Stimulated activated CD8-positive, alpha-beta memory T cell treated with anti-CD3 and anti-CD28 coated beads, Interleukin-12 subunit alpha, Interleukin-12 subunit beta, amount 100 ng/mL, for 24 hours (primary cell): ENCODE data around the gene ANP32E.
"Not testable (repeated sequence)": the region's sequence is repeated elsewhere in the genome, so short reads cannot be mapped to it uniquely, and the experiment has no call there.

ENCODE experiments used
- DNase-seq: peaks from one replicate; pipeline ENCODE4 v3.0.0-alpha.2; 2020; ENCODE audit errors: extremely low read depth

ANP32E gene

GRCh38 chr1:150256554-150257341 lies 20.8 kb upstream of the ANP32E start:
- DNase-seq, result no peak

- DNase-seq, result no peak
Measured at GRCh38 chr1:150256198-150256553, 20.3 kb upstream of the ANP32E start.

DNA sequence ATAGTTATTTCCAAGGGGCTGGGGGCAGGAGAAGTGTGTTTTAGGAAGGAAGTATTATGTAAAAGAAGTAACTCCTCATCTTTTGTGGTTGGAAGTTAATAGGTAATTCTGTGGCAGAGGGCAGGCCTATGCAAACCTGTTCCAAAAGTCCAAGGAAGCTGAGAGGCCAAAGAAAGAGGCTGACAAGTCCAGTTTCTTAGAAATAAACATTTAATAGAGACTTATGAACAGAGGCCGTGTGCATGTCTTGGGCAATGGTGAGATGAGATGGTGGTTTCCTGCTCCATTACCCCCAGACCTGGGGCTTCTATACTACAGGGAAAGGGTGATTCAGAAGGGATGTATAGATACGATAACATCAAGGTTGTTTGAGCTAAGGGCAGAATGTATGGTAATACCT lies 14.0 kb upstream of the ANP32E start:
- DNase-seq, result no peak

GRCh38 chr1:150243003-150243402 lies 7.1 kb upstream of the ANP32E start:
- DNase-seq, result no peak

GRCh38 chr1:150237746-150238145 lies 1.8 kb upstream of the ANP32E start:
- no peak for DNase-seq

GRCh38 chr1:150237176-150237575 lies 1.3 kb upstream of the ANP32E start:
- not testable (repeated sequence) for DNase-seq

DNA sequence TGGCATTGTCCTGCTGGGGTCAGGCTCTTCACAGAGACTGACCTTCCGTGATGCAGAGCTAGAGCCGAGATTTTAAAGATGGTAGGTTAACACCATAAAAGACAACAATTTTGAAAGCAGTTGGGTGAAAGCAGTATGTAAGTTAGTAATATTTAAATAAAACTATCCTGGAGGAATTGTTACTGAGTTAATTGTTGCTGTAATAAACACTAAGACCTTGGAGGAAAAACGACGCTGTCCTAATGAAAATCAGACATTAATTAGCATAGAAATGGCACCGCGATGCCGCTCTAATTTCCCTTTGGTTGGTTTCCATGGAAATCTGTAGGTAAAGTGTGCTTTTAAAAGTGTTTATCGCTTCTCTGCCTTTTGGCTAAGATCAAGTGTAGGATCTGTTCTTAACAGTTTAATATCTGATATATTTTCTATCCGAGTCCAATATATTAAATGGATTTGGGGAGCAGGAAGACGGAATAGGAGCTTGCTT lies 745 bp upstream of the ANP32E start:
- DNase-seq, result no peak

- no peak for DNase-seq
Measured at GRCh38 chr1:150235294-150235851, 539 bp downstream of the ANP32E start.

DNA sequence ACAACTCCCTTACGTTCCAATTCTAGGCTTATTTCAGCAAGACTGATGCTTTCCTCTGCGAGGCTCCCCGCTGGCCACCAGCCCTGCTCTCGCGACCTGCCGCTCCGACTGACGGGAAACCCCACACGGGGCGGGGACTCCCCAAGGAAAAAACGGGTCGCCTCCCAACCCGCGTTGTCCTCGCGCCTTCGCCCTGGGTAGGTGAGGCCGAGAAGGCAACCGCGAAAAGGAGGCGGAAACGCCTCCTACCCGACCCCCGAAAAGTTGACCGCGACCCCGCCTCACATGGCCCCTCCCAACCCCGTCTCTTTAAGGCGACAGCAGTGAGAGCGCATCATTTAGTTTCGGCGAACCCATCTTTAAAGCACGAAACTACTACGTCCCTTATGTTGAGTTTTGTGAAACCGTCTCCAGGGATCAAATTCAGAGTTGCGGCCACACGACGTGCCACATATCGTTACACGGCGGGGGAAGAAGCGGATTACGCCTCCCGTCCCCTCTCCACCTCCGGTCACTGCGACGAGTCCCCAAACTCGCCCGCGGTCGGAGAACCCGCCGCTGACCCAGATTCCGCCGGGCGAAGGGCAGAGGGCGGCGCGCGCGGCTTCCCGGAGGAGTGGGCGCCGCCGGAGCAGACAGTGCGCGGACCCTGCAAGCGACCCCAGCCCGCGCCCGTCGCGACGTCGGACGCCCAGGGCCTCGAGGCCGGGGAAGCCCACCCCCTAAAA lies 1.2 kb downstream of the ANP32E start:
- DNase-seq, result peak; percentile 78

- no peak for DNase-seq
Measured at GRCh38 chr1:150234309-150234565, 1.7 kb downstream of the ANP32E start.

DNA sequence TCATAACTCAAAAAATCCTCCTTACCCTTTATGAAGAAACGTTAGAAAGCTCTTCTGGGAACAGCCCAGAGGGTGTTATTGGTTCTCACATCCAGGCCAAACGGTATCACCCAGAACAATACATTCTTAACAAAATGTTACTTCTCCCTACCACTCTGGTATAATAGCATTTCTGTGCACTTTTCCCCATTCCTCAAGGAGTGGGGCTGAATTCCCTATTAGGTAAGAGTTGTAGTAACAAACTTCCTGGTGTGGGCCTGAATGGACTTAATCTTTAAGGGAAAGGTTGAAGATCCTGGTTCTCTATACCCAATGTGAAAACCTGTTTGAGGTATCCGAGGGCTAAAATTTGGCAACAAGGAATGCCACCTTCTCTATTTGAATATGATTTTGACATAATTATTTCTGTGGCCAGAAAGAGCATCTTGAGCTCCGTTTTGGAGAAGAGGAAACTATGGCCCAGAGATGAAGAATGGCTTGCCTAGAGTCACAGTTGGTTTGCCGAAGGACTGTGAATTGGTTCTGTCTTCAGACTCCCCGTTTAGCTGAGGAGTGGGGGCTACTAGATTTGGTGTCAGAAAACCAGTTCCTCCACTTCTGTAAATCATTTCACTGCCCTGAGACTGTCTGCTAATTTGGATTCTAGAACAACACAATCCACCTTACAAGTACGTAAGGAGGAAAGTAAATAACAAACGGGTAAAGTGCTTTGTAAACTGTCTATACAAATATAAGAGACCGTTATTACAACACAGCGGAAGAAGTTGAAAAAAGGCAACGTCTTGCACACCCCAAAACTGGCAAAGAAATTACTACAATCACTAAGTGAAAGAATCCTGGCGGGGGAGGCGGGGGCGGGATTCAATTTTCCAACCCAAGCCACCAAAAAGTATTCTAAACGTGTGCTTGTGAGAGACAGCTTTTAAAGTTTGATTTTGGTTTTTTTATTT lies 2.3 kb downstream of the ANP32E start:
- no peak for DNase-seq

DNA sequence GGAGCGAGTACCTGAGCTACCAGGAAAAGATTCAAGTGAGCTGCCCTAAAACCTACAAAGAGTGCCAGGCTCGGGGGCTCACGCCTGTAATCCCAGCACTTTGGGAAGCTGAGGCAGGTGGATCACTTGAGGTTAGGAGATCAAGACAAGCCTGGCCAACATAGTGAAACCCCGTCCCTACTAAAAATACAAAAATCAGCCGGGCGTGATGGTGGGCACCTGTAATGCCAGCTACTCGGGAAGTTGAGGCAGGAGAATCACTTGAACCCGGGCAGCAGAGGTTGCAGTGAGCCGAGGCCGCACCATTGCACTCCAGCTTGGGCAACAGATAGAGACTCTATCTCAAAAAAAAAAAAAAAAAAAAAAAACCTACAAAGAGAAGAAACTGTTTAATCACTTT lies 3.0 kb downstream of the ANP32E start:
- not testable (repeated sequence) for DNase-seq

- not testable (repeated sequence) for DNase-seq
Measured at GRCh38 chr1:150228246-150228645, 7.7 kb downstream of the ANP32E start.

- DNase-seq, result no peak
Measured at GRCh38 chr1:150227228-150227627, 8.7 kb downstream of the ANP32E start.

- DNase-seq, result no peak
Measured at GRCh38 chr1:150226486-150226885, 9.4 kb downstream of the ANP32E start.

- DNase-seq, result no peak
Measured at GRCh38 chr1:150225546-150225945, 10.4 kb downstream of the ANP32E start.

GRCh38 chr1:150224983-150225382 lies 10.9 kb downstream of the ANP32E start:
- no peak for DNase-seq

GRCh38 chr1:150221552-150221951 lies 14.4 kb downstream of the ANP32E start:
- DNase-seq, result no peak

DNA sequence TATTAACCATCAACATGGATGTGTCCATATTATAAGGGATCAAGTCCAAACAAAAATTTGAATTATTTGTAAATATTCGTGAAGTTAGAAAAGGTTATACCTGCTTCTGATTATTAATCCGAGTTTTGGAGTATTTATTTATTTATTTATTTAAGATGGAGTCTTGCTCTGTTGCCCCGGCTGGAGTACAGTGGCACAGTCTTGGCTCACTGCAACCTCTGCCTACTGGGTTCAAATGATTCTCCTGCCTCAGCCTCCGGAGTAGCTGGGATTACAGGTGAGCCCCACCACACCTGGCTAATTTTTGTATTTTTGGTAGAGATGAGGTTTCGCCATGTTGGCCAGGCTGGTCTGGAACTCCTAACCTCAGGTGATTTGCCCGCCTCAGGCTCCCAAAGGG lies 20.1 kb downstream of the ANP32E start:
- not testable (repeated sequence) for DNase-seq

- DNase-seq, result not testable (repeated sequence)
Measured at GRCh38 chr1:150214099-150214756, 21.7 kb downstream of the ANP32E start.
